ENCODE data around the gene PDF.
"Not testable (repeated sequence)": the region's sequence is repeated elsewhere in the genome, so short reads cannot be mapped to it uniquely, and the experiment has no call there.

The PDF gene

GRCh38 chr16:69301187-69301586 lies 29.2 kb downstream of the PDF start:
- no peaks in the 10 kb centered on the region for H3K27me3 Mint-ChIP-seq
- H3K9me3 Mint-ChIP-seq = no peaks in the 10 kb centered on the region
- H3K36me3 Mint-ChIP-seq = peaks cover 8 to 9% of the 10 kb centered on the region in 2 donors
- no peak overlapping the region for H3K4me3 Mint-ChIP-seq
- DNase-seq = no peak
- ATAC-seq (replicated peaks) = no peak
- H3K27ac Mint-ChIP-seq = no peak overlapping the region
- H3K4me1 Mint-ChIP-seq = peaks cover 0 to 2% of the 10 kb centered on the region in 2 donors

- Mint-ChIP-seq H3K27ac (no peak overlapping the region), H3K9me3 (no peaks in the 10 kb centered on the region), H3K4me3 (no peak overlapping the region), H3K27me3 (no peaks in the 10 kb centered on the region), H3K36me3 (peaks cover 8 to 9% of the 10 kb centered on the region in 2 donors), H3K4me1 (peaks cover 0 to 2% of the 10 kb centered on the region in 2 donors)
- DNase-seq = no peak
- ATAC-seq (replicated peaks) = no peak
Measured at GRCh38 chr16:69298261-69298660, 32.1 kb downstream of the PDF start.

GRCh38 chr16:69296771-69297170 lies 33.6 kb downstream of the PDF start:
- not testable (repeated sequence) for DNase-seq; H3K4me1 Mint-ChIP-seq; H3K4me3 Mint-ChIP-seq; H3K27ac Mint-ChIP-seq; H3K27me3 Mint-ChIP-seq; H3K36me3 Mint-ChIP-seq; ATAC-seq (replicated peaks); H3K9me3 Mint-ChIP-seq

- Mint-ChIP-seq H3K9me3 (no peaks in the 10 kb centered on the region), H3K4me3 (no peak overlapping the region), H3K36me3 (no peaks in the 10 kb centered on the region), H3K27me3 (no peaks in the 10 kb centered on the region), H3K4me1 (no peaks in the 10 kb centered on the region), H3K27ac (no peak overlapping the region)
- DNase-seq (no peak), ATAC-seq (replicated peaks) (no peak)
Measured at GRCh38 chr16:69294051-69294450, 36.3 kb downstream of the PDF start.

GRCh38 chr16:69293401-69293800 lies 37.0 kb downstream of the PDF start:
- ATAC-seq (replicated peaks) = no peak
- no peak overlapping the region for H3K4me3 Mint-ChIP-seq

GRCh38 chr16:69291657-69292056 lies 38.7 kb downstream of the PDF start:
- H3K27ac Mint-ChIP-seq; ATAC-seq (replicated peaks); H3K9me3 Mint-ChIP-seq; H3K4me1 Mint-ChIP-seq; H3K36me3 Mint-ChIP-seq; H3K27me3 Mint-ChIP-seq; H3K4me3 Mint-ChIP-seq; DNase-seq: not testable (repeated sequence)

More at GRCh38 chr16:69293401-69293800, 37.0 kb downstream of the PDF start:
- DNase-seq = no peak
- H3K4me1 Mint-ChIP-seq = no peaks in the 10 kb centered on the region
- H3K27ac Mint-ChIP-seq = no peak overlapping the region
- H3K27me3 Mint-ChIP-seq = no peaks in the 10 kb centered on the region
- no peaks in the 10 kb centered on the region for H3K9me3 Mint-ChIP-seq
- no peaks in the 10 kb centered on the region for H3K36me3 Mint-ChIP-seq

GRCh38 chr16:69286941-69287713 lies 43.3 kb downstream of the PDF start:
- H3K4me3 Mint-ChIP-seq = no peak overlapping the region
- H3K36me3 Mint-ChIP-seq = no peaks in the 10 kb centered on the region
- ATAC-seq (replicated peaks) (no peak), DNase-seq (no peak)
- no peak overlapping the region for H3K27ac Mint-ChIP-seq
- no peaks in the 10 kb centered on the region for H3K4me1 Mint-ChIP-seq
- no peaks in the 10 kb centered on the region for H3K27me3 Mint-ChIP-seq
- no peaks in the 10 kb centered on the region for H3K9me3 Mint-ChIP-seq

GRCh38 chr16:69285240-69285639 lies 45.1 kb downstream of the PDF start:
- H3K4me1 Mint-ChIP-seq = no peaks in the 10 kb centered on the region
- H3K36me3 Mint-ChIP-seq = no peaks in the 10 kb centered on the region
- DNase-seq (no peak), ATAC-seq (replicated peaks) (no peak)
- no peaks in the 10 kb centered on the region for H3K9me3 Mint-ChIP-seq
- no peak overlapping the region for H3K27ac Mint-ChIP-seq
- H3K27me3 Mint-ChIP-seq = no peaks in the 10 kb centered on the region
- H3K4me3 Mint-ChIP-seq = no peak overlapping the region

GRCh38 chr16:69283851-69284250 lies 46.5 kb downstream of the PDF start:
- no peaks in the 10 kb centered on the region for H3K4me1 Mint-ChIP-seq
- H3K27me3 Mint-ChIP-seq = no peaks in the 10 kb centered on the region
- DNase-seq (no peak), ATAC-seq (replicated peaks) (no peak)
- no peak overlapping the region for H3K27ac Mint-ChIP-seq
- no peaks in the 10 kb centered on the region for H3K9me3 Mint-ChIP-seq
- no peaks in the 10 kb centered on the region for H3K36me3 Mint-ChIP-seq
- H3K4me3 Mint-ChIP-seq = no peak overlapping the region

DNA sequence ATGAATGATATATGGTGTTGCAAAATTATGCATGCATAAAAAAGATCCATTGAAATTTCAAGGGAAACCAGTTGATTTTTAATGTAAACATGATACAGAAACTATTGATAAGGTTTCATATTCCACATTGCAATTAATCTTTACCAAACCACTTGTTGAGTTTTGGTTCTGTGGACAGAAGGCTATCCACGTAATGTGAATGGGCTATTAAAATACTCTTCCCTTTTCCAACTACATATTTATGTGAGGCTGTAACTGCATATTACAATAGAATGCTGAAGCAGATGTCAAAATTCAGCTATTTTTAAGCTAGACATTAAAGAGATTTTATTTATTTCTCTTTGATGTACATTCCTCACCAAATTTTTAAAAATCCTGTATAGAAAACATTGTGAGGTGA lies 53.0 kb downstream of the PDF start:
- no peaks in the 10 kb centered on the region for H3K9me3 Mint-ChIP-seq
- no peak overlapping the region for H3K4me3 Mint-ChIP-seq
- no peaks in the 10 kb centered on the region for H3K4me1 Mint-ChIP-seq
- peaks cover 0 to 3% of the 10 kb centered on the region in 2 donors for H3K36me3 Mint-ChIP-seq
- ATAC-seq (replicated peaks) (no peak), DNase-seq (no peak)
- H3K27me3 Mint-ChIP-seq = no peaks in the 10 kb centered on the region
- no peak overlapping the region for H3K27ac Mint-ChIP-seq

Measured in stimulated activated naive B cell treated with anti-CD40 and anti-IgM and Interleukin-4, amounts not matched to agents 10 μg/mL and 1 μg/mL and 100 μg/mL, for 72 hours (primary cell).